Left colon (tissue), 2 donors: ENCODE data around the gene TM9SF2. TPM values are rescaled to one million over a fixed set of nuclear protein-coding genes. Genes with fewer than 3 reads are reported as not detected.
"Not testable (repeated sequence)": the region's sequence is repeated elsewhere in the genome, so short reads cannot be mapped to it uniquely, and the experiment has no call there.

ENCODE experiments used
- ATAC-seq: fragments of 200-7000 bp; cut with Tn5 transposase; one replicate; pipeline ENCODE4 v1.9.1; 2020; ENCODE audit warnings: mild to moderate bottlenecking, moderate library complexity
- DNase-seq, 2 donors: peaks; one replicate each; pipeline ENCODE4 v3.0.0-alpha.2; 2020
- intact Hi-C, 2 donors: fragments of 100-400 bp; cut with DNase I in 1 of 2; cut with micrococcal nuclease in 1 of 2; formaldehyde crosslinking; loops; one replicate each; pipeline versions ENCODE4 v1.11.2 to v1.14.0; 2022; cut with DNase I, micrococcal nuclease
- total RNA-seq, 2 donors: library from RNA; stranded (reverse); fragmentation: NEBNext Ultra II Directional; extraction: Animal tissue kit (Norgen Biotek cat#: 25700); gene quantifications; one replicate each; pipeline ENCODE4 v1.2.1, GENCODE V29; 2021
- donor health status: DM: no; HTN: no; CAD: no.
- donor health status: DM: yes; HTN: yes; CAD: no.

The TM9SF2 gene
- total RNA-seq, 2 donors from 2014 or later: 209 to 210 TPM

- intact Hi-C loops: no loop called here
- DNase-seq (no peak), ATAC-seq (no peak)
These were observed 12.2 kb upstream of the TM9SF2 start for GRCh38 chr13:99489028-99489427.

GRCh38 chr13:99491750-99492149, 9.5 kb upstream of the TM9SF2 start:
- DNase-seq, ATAC-seq, intact Hi-C loops: not testable (repeated sequence)

DNA sequence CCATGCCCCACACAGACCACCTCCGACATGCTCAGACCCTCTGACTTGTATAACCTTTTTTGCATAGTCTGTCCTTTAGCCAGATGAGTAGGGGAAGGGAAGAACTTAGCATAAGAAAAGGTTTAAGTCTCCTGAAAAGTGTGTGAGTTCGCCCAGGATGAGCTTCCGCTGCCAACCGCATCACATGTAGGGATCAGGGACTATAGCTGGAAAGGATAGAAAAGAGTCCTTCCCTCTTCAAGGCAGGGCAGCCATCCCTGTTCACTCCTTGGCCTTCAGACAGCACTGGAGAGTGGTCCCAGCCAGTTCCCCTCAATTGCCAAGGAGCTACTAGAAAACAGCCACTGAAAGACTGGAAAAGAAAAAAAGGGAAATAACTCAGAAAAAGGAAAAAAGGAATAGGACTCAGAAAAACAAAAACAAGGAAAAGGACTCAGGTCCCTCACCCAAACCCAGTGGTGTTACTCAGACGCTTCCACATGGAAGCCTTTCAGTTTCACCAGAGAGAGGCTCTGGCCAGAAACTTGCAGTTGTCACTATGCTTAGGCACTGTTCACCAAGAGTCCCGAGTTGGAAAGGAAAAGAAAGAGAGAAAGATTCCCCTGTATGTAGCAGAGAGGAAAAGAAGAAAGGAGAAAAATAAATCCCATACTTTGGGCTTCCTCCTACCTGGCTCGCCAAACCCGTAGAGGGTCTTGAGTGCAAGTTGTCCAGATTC, 5.6 kb upstream of the TM9SF2 start:
- DNase-seq: no peak
- no peak for ATAC-seq
- intact Hi-C loops: no loop called here

DNA sequence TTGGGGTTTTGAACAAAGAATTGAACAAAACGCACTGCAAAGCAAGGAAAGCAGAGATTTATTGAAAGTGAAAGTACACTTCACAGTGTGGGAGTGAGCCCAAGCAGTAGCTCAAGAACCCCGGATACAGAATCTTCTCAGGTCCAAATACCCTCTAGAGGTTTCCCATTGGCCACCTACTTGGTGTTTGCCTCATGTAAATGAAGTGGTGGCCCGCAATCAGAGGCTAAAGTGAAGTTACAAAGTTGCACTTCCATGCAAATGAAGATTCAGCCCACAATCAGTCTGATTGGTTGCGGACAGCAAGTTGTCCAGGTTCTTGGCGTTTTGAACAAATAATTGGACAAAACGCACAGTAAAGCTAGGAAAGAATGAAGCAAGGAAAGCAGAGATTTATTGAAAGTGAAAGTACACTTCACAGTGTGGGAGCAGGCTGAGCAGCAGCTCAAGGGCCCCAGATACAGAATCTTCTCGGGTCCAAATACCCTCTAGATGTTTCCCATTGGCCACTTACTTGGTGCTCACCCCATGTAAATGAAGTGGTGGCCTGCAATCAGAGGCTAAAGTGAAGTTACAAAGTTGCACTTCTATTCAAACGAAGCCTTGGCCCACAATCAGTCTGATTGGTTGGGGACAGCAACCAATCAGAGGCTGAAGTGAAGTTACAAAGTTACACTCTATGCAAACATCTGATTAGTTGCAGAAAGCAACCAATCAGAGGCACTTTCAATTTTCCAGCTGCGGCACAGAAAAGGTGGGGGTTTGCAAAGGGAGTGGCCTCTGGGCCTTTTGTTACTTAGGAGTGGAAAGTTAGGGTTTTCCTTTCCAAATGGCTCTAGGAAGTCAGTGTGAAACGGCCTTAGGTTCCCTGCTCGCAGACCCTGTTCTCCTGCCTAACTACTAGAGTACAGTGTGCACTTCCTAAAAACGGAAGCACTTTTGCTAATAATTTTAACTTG, 4.8 kb upstream of the TM9SF2 start:
- intact Hi-C loops: no loop called here

GRCh38 chr13:99498171-99499161, 2.8 kb upstream of the TM9SF2 start:
- DNase-seq: peak; percentile 98
- peak; percentile 80 for ATAC-seq
- intact Hi-C loops: no loop called here

More for the DNA sequence above, 4.8 kb upstream of the TM9SF2 start:
- ATAC-seq (no peak), DNase-seq (peak; percentile 44 to 61)

DNA sequence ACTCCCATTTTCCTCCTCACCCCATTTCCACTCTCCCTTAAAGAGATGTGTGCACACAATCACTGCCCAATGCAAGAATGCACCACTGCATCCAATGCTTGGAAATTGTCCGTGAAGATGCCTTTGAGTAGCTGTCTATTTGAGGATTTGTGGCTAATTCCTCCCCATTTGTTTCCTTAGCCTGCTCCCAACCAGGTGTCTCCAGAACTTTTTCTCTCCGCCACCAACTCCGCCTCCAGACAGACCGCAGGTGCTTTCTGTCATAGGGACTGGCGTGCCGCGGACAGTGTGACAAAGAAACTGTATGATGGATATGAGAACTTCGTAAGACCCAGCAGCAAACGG, 461 bp upstream of the TM9SF2 start:
- DNase-seq (no peak), ATAC-seq (peak; percentile 12)
- intact Hi-C loops: no loop called here

GRCh38 chr13:99501848-99502301, 603 bp downstream of the TM9SF2 start:
- intact Hi-C loops: no loop called here
- ATAC-seq (peak; percentile 21), DNase-seq (peak; percentile 38 to 56)

DNA sequence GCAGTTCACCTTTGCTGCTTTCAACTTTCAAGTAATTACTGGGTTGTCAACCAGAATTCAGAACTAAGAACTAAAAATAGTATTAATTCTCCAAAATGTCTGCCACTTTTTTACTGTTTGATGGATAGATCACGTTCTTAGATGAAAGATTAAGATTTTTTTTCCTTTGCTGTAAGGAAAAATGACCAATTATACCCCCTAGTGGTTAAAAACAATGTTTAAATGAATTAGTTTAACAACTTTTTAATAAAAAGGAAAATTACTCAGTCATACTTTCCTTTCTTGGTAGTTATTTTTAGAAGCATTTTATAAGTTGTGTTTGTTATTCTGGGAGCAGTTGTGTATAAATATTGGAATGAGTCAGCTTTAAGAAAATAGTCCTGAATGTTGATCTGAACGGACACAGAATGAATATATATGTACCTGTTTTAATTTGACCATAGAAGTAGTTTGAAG, 4.6 kb downstream of the TM9SF2 start:
- DNase-seq: no peak
- intact Hi-C loops: loop anchor here in 1 of 2 donors (5.0 kb wide), 1 partner anchor 64 kb away; no protein-coding TSS in a partner anchor
- no peak for ATAC-seq

- peak; percentile 42 for ATAC-seq
- no peak for DNase-seq
- intact Hi-C loops: loop anchor here in 1 of 2 donors (5.0 kb wide), 1 partner anchor 64 kb away; no protein-coding TSS in a partner anchor
These were observed 5.4 kb downstream of the TM9SF2 start for GRCh38 chr13:99506634-99507033.

- intact Hi-C loops: loop anchor here in 1 of 2 donors (5.0 kb wide), 1 partner anchor 65 kb away; no protein-coding TSS in a partner anchor
- ATAC-seq: no peak
- no peak for DNase-seq
These were observed 5.8 kb downstream of the TM9SF2 start for GRCh38 chr13:99507054-99507453.

DNA sequence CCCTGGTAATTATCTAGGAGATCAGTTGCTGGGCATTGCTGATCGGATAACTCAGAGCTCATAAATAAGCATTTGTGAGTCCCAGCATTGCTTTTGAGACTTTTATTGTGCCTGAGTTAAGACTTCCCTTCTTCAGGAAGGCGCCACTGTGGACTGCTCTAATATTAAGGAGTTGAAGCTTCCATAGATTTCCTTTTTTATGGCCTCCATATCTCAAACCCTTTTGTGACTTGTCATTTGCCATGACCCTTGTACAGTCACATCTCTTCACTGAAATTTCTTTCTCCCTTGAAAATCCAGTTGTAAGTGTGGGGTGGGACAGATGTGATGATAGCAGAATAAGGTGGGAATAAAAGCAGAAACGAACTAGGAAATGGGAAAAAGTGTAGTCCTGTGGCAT, 6.3 kb downstream of the TM9SF2 start:
- no peak for DNase-seq
- intact Hi-C loops: loop anchor here in 1 of 2 donors (5.0 kb wide), 1 partner anchor 65 kb away; no protein-coding TSS in a partner anchor
- peak; percentile 21 for ATAC-seq

DNA sequence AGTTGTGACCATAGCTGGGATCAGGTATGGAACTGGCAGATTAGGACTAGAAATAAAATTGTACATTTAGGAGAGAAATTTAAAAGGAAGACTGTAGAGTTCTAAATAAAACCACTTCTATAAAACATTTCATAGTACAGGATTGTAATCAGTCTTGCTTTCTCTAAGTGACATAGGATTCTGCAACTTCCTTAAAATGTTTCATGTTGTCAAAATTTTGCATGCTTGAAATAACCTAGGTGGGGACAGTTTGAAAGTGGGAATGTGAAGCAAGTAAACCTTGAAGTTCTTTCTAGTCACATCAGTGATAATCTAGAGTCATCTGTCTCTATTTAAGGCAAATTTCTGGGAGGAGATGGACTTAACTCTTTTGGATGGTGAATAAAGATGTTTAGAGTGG, 6.7 kb downstream of the TM9SF2 start:
- no peak for DNase-seq
- no peak for ATAC-seq
- intact Hi-C loops: loop anchor here in 1 of 2 donors (5.0 kb wide), 1 partner anchor 66 kb away; no protein-coding TSS in a partner anchor

GRCh38 chr13:99509479-99509878, 8.2 kb downstream of the TM9SF2 start:
- intact Hi-C loops: loop anchor here in 1 of 2 donors (5.0 kb wide), 1 partner anchor 67 kb away; no protein-coding TSS in a partner anchor
- no peak for DNase-seq
- ATAC-seq: no peak

- ATAC-seq: no peak
- DNase-seq: no peak
- intact Hi-C loops: no loop called here
These were observed 13.5 kb downstream of the TM9SF2 start for GRCh38 chr13:99514801-99515200.

GRCh38 chr13:99516153-99516929, 15.1 kb downstream of the TM9SF2 start:
- DNase-seq (no peak), ATAC-seq (no peak)
- intact Hi-C loops: no loop called here

- intact Hi-C loops: no loop called here
- DNase-seq: no peak
- no peak for ATAC-seq
These were observed 16.3 kb downstream of the TM9SF2 start for GRCh38 chr13:99517577-99517976.

GRCh38 chr13:99517984-99518383, 16.7 kb downstream of the TM9SF2 start:
- DNase-seq: no peak
- ATAC-seq: no peak
- intact Hi-C loops: no loop called here
